Activated CD8-positive, alpha-beta T cell treated with anti-CD3 and anti-CD28 coated beads for 36 hours (primary cell): Measurements from ENCODE around the gene PKN1. TPM values are rescaled to one million over a fixed set of nuclear protein-coding genes. Genes with fewer than 3 reads are reported as not detected.

Source experiments
- ATAC-seq: fragments of 200-7000 bp; cut with Tn5 transposase; one replicate; pipeline ENCODE4 v1.10.0; 2021; ENCODE audit warnings: mild to moderate bottlenecking, moderate library complexity
- CTCF ChIA-PET: fragments of 350-600 bp; sonication (Branson Sonifier 250); formaldehyde crosslinking; loops from one replicate; lab custom pipeline; 2021; ENCODE audit warnings: antibody characterized with exemption; lab: Charles Lee
- POLR2A ChIA-PET: fragments of 350-600 bp; sonication (Branson Sonifier 250); formaldehyde crosslinking; loops from one replicate; lab custom pipeline; 2021; ENCODE audit warnings: antibody characterized with exemption; lab: Charles Lee
- DNase-seq: peaks from one replicate; pipeline ENCODE4 v3.0.0-alpha.2; 2020
- H3K27ac Mint-ChIP-seq: one replicate; pipeline ENCODE4 v1.8.0; 2021; ENCODE audit warnings: mild to moderate bottlenecking, mixed read lengths
- H3K27me3 Mint-ChIP-seq: one replicate; pipeline ENCODE4 v1.8.0; 2021; ENCODE audit warnings: mixed read lengths
- H3K36me3 Mint-ChIP-seq: one replicate; pipeline ENCODE4 v1.8.0; 2021; ENCODE audit warnings: low read depth, mixed read lengths
- H3K4me1 Mint-ChIP-seq: one replicate; pipeline ENCODE4 v1.8.0; 2021; ENCODE audit warnings: low read depth, mixed read lengths
- H3K4me3 Mint-ChIP-seq: one replicate; pipeline ENCODE4 v1.8.0; 2021; ENCODE audit warnings: mild to moderate bottlenecking, moderate library complexity, mixed read lengths
- H3K9me3 Mint-ChIP-seq: one replicate; pipeline ENCODE4 v1.8.0; 2021; ENCODE audit warnings: mixed read lengths
- CTCF ChIP-seq: fragments of 200-600 bp; IDR thresholded peaks from one replicate; pipeline ENCODE4 v1.8.0; 2022; ENCODE audit warnings: antibody characterized with exemption, mild to moderate bottlenecking
- intact Hi-C: fragments of 100-400 bp; cut with micrococcal nuclease; formaldehyde crosslinking; loops from one replicate; pipeline ENCODE4 v1.10.0; 2022
- total RNA-seq, 2 experiments: library from RNA; stranded (reverse); gene quantifications; one replicate each; pipeline ENCODE4 v1.2.3, GENCODE V29; 2021

Gene PKN1
- total RNA-seq, 2 experiments from 2014 or later, result 172 to 192 TPM

GRCh38 chr19:14520543-14520942 is 87.4 kb downstream of the PKN1 start:
- Mint-ChIP-seq H3K27ac (peak overlapping the region; percentile 95), H3K4me1 (peaks cover 56% of the 10 kb centered on the region), H3K36me3 (peaks cover 22% of the 10 kb centered on the region), H3K9me3 (no peaks in the 10 kb centered on the region), H3K4me3 (no peak overlapping the region), H3K27me3 (no peaks in the 10 kb centered on the region)
- ATAC-seq, result no peak
- intact Hi-C loops, result no loop called here
- ChIA-PET POLR2A (interaction anchor here (1.0 kb wide), 1 partner anchor 22 kb away, joined by 3 read pairs; no protein-coding TSS in a partner anchor), CTCF (interaction anchor here (1.2 to 1.3 kb wide), 3 partner anchors 14 to 51 kb away, joined by 3 to 5 read pairs (median 3); partner anchors contain the start of gene NDUFB7)
- DNase-seq, result no peak
- no peak for TF ChIP-seq CTCF

Other genes with a start within 250 kb of the PKN1 start
- gene ADGRL1, start 227.1 kb upstream of the PKN1 start, total RNA-seq, result 10 to 100 TPM; 11.8 to 14.5 TPM
- 100 to 1,000 TPM; 185 to 186 TPM for gene ADGRE5, start 51.9 kb upstream of the PKN1 start, total RNA-seq
- gene DDX39A, start 14.0 kb upstream of the PKN1 start, total RNA-seq, result 100 to 1,000 TPM; 217 to 226 TPM
- under 1 TPM; 0.43 TPM for gene PTGER1, start 42.0 kb downstream of the PKN1 start, total RNA-seq
- 10 to 100 TPM; 17.3 to 19.6 TPM for gene GIPC1, start 62.8 kb downstream of the PKN1 start, total RNA-seq
- 10 to 100 TPM; 52.0 to 59.6 TPM for gene DNAJB1, start 85.1 kb downstream of the PKN1 start, total RNA-seq
- 10 to 100 TPM; 93.5 to 98.5 TPM for gene TECR, start 96.3 kb downstream of the PKN1 start, total RNA-seq
- 100 to 1,000 TPM; 123 to 135 TPM for gene NDUFB7, start 138.8 kb downstream of the PKN1 start, total RNA-seq
- under 1 TPM; 0.60 to 0.83 TPM for gene CLEC17A, start 149.8 kb downstream of the PKN1 start, total RNA-seq
- gene ADGRE3, start 241.5 kb downstream of the PKN1 start, total RNA-seq, result not detected